Neural progenitor cell (in vitro differentiated cells): Measurements from ENCODE around the gene GPR39. TPM values are rescaled to one million over a fixed set of nuclear protein-coding genes. Genes with fewer than 3 reads are reported as not detected.

Experiments used
- DNase-seq: peaks from one replicate; pipeline ENCODE4 v3.0.0-alpha.2; 2016; ENCODE audit warnings: low spot score
- H2AFZ ChIP-seq: fragments of 200-600 bp; sonication (generic); replicated peaks from 2 replicates; pipeline ENCODE4 v1.6.1; 2016; ENCODE audit warnings: antibody characterized with exemption
- H3F3A ChIP-seq: fragments of 200-600 bp; sonication (generic); 2 replicates; pipeline ENCODE4 v1.6.1; 2016; ENCODE audit warnings: antibody characterized with exemption, low read depth
- H3K27ac ChIP-seq: fragments of 200-600 bp; sonication (generic); 2 replicates; pipeline ENCODE4 v1.5.1; 2016; ENCODE audit warnings: mild to moderate bottlenecking
- H3K27me3 ChIP-seq: fragments of 200-600 bp; sonication (generic); 2 replicates; pipeline ENCODE4 v1.6.1; 2016; ENCODE audit warnings: mild to moderate bottlenecking, moderate library complexity
- H3K36me3 ChIP-seq: fragments of 200-600 bp; sonication (generic); 2 replicates; pipeline ENCODE4 v1.5.1; 2016
- H3K4me1 ChIP-seq: fragments of 200-600 bp; sonication (generic); 2 replicates; pipeline ENCODE4 v1.6.1; 2016; ENCODE audit warnings: mixed run types
- H3K4me2 ChIP-seq: fragments of 200-600 bp; sonication (generic); 2 replicates; pipeline ENCODE4 v1.6.1; 2016
- H3K4me3 ChIP-seq: fragments of 200-600 bp; sonication (generic); 2 replicates; pipeline ENCODE4 v1.5.1; 2016
- H3K79me2 ChIP-seq: fragments of 200-600 bp; sonication (generic); 2 replicates; pipeline ENCODE4 v1.6.1; 2016; ENCODE audit warnings: low read depth
- H3K9ac ChIP-seq: fragments of 200-600 bp; sonication (generic); 2 replicates; pipeline ENCODE4 v1.6.1; 2016
- H3K9me3 ChIP-seq: fragments of 200-600 bp; sonication (generic); 2 replicates; pipeline ENCODE4 v1.5.1; 2016; ENCODE audit warnings: low read depth
- H4K20me1 ChIP-seq: fragments of 200-600 bp; sonication (generic); 2 replicates; pipeline ENCODE4 v1.6.1; 2016; ENCODE audit warnings: low read depth
- H3K27ac Mint-ChIP-seq: 3 replicates; pipeline ENCODE4 v1.8.0; 2021; ENCODE audit warnings: mixed read lengths
- H3K27me3 Mint-ChIP-seq: 2 replicates; pipeline ENCODE4 v1.8.0; 2022; ENCODE audit warnings: low read depth, mild to moderate bottlenecking, inconsistent platforms, moderate library complexity, mixed read lengths; ENCODE audit not compliant: insufficient read depth
- H3K36me3 Mint-ChIP-seq: 3 replicates; pipeline ENCODE4 v1.8.0; 2021; ENCODE audit warnings: mixed read lengths
- H3K4me1 Mint-ChIP-seq: 3 replicates; pipeline ENCODE4 v1.8.0; 2021; ENCODE audit warnings: mixed read lengths
- H3K4me3 Mint-ChIP-seq: 3 replicates; pipeline ENCODE4 v1.8.0; 2021; ENCODE audit warnings: mild to moderate bottlenecking, moderate library complexity, mixed read lengths
- H3K9me3 Mint-ChIP-seq: 3 replicates; pipeline ENCODE4 v1.8.0; 2020; ENCODE audit warnings: mixed read lengths
- CTCF ChIP-seq: fragments of 200-600 bp; sonication (generic); IDR thresholded peaks from 2 replicates; pipeline ENCODE4 v1.5.1; 2017; ENCODE audit warnings: antibody characterized with exemption, mild to moderate bottlenecking
- EZH2 ChIP-seq: fragments of 200-600 bp; sonication (generic); IDR thresholded peaks from 2 replicates; pipeline ENCODE4 v1.6.1; 2017; ENCODE audit warnings: antibody characterized with exemption, mild to moderate bottlenecking, moderate library complexity
- EZH2phosphoT487 ChIP-seq: fragments of 200-600 bp; sonication (generic); IDR thresholded peaks from 2 replicates; pipeline ENCODE4 v1.6.1; 2017; ENCODE audit warnings: antibody characterized with exemption
- total RNA-seq: library from RNA; depleted of rRNA; stranded (reverse); fragments of >200 nt; gene quantifications from 2 replicates; pipeline ENCODE4 v1.2.3, GENCODE V29; 2015; ENCODE audit warnings: low replicate concordance

The GPR39 gene
- total RNA-seq, 1 donor from 2014 or later = 0.28 TPM

GRCh38 chr2:132670496-132671150 lies 254.0 kb downstream of the GPR39 start:
- peak overlapping the region; percentile 25 for H3K27ac Mint-ChIP-seq

GRCh38 chr2:132671151-132671835 lies 254.7 kb downstream of the GPR39 start:
- peak overlapping the region; percentile 98 for H3K4me2 ChIP-seq
- H3K36me3 ChIP-seq = no peaks in the 10 kb centered on the region
- peak overlapping the region; percentile 25 for H3K27ac Mint-ChIP-seq
- H3K27ac ChIP-seq = no peak overlapping the region
- peak; percentile 55 for DNase-seq
- peaks cover 5% of the 10 kb centered on the region for H3K4me1 ChIP-seq
- no peaks in the 10 kb centered on the region for H3K79me2 ChIP-seq
- H2AFZ ChIP-seq = peak overlapping the region; percentile 92
- H3K4me3 ChIP-seq = peak overlapping the region; percentile 65
- peaks cover 14% of the 10 kb centered on the region for H3F3A ChIP-seq
- H3K27me3 ChIP-seq = peaks cover 62% of the 10 kb centered on the region
- no peaks in the 10 kb centered on the region for H3K9me3 Mint-ChIP-seq
- H4K20me1 ChIP-seq = no peaks in the 10 kb centered on the region
- peak overlapping the region; percentile 93 for H3K4me3 Mint-ChIP-seq
- peaks cover 9% of the 10 kb centered on the region for H3K36me3 Mint-ChIP-seq
- no peaks in the 10 kb centered on the region for H3K9me3 ChIP-seq
- TF ChIP-seq CTCF (no peak), EZH2 (no peak)
- H3K27me3 Mint-ChIP-seq = peaks cover 8% of the 10 kb centered on the region
- no peak overlapping the region for H3K9ac ChIP-seq
- H3K4me1 Mint-ChIP-seq = peaks cover 36% of the 10 kb centered on the region

More at GRCh38 chr2:132670496-132671150, 254.0 kb downstream of the GPR39 start:
- Histone ChIP-seq H4K20me1 (no peaks in the 10 kb centered on the region), H3F3A (peaks cover 14% of the 10 kb centered on the region), H3K4me2 (peak overlapping the region; percentile 98), H3K4me3 (peak overlapping the region; percentile 65), H3K27me3 (peaks cover 62% of the 10 kb centered on the region), H2AFZ (peak overlapping the region; percentile 92), H3K9ac (no peak overlapping the region), H3K36me3 (no peaks in the 10 kb centered on the region), H3K4me1 (peaks cover 5% of the 10 kb centered on the region), H3K27ac (no peak overlapping the region), H3K9me3 (no peaks in the 10 kb centered on the region), H3K79me2 (no peaks in the 10 kb centered on the region)
- peaks cover 13% of the 10 kb centered on the region for H3K36me3 Mint-ChIP-seq
- peak; percentile 47 for DNase-seq
- TF ChIP-seq CTCF = no peak
- no peak for TF ChIP-seq EZH2
- no peak for TF ChIP-seq EZH2phosphoT487
- H3K4me1 Mint-ChIP-seq = peaks cover 36% of the 10 kb centered on the region
- H3K9me3 Mint-ChIP-seq = no peaks in the 10 kb centered on the region
- peak overlapping the region; percentile 93 for H3K4me3 Mint-ChIP-seq
- peaks cover 9% of the 10 kb centered on the region for H3K27me3 Mint-ChIP-seq

GRCh38 chr2:132676999-132677398 lies 260.4 kb downstream of the GPR39 start:
- no peaks in the 10 kb centered on the region for H3F3A ChIP-seq
- peaks cover 10% of the 10 kb centered on the region for H3K4me1 Mint-ChIP-seq
- TF ChIP-seq EZH2phosphoT487 (no peak), CTCF (no peak), EZH2 (no peak)

More at GRCh38 chr2:132676999-132677398, 260.4 kb downstream of the GPR39 start:
- Histone ChIP-seq H3K36me3 (no peaks in the 10 kb centered on the region), H3K4me3 (no peak overlapping the region), H3K79me2 (no peaks in the 10 kb centered on the region), H2AFZ (no peak overlapping the region), H3K4me1 (no peaks in the 10 kb centered on the region), H3K27ac (no peak overlapping the region), H3K9me3 (no peaks in the 10 kb centered on the region), H3K27me3 (peaks cover 5% of the 10 kb centered on the region), H3K4me2 (no peak overlapping the region), H3K9ac (no peak overlapping the region), H4K20me1 (no peaks in the 10 kb centered on the region)
- no peak for DNase-seq
- Mint-ChIP-seq H3K27me3 (peaks cover 2% of the 10 kb centered on the region), H3K27ac (no peak overlapping the region), H3K9me3 (no peaks in the 10 kb centered on the region), H3K36me3 (no peaks in the 10 kb centered on the region), H3K4me3 (no peak overlapping the region)
